ENCODE measurements around the gene PDIA5. TPM values are rescaled to one million over a fixed set of nuclear protein-coding genes. Genes with fewer than 3 reads are reported as not detected.
"Not testable (repeated sequence)": the region's sequence is repeated elsewhere in the genome, so short reads cannot be mapped to it uniquely, and the experiment has no call there.

Gene PDIA5
- total RNA-seq, 2 donors from 2014 or later, result 36.5 to 40.1 TPM

- intact Hi-C loops (cut with DNase I), result no loop called here
- no peak overlapping the region for H3K4me3 ChIP-seq
- H3K27ac ChIP-seq, result no peak overlapping the region
- H3K27me3 ChIP-seq, result no peaks in the 10 kb centered on the region
- no peaks in the 10 kb centered on the region for H3K4me1 ChIP-seq
- no peak overlapping the region for H3K9ac ChIP-seq (ENCODE audit: low read depth in 2 of 2, low read length in 2 of 2)
- no peak for TF ChIP-seq CTCF (IDR thresholded peaks at IDR 0.05)
- no peaks in the 10 kb centered on the region for H3K9me3 ChIP-seq
- H3K36me3 ChIP-seq, result no peaks in the 10 kb centered on the region
- DNase-seq, result no peak
Observed at GRCh38 chr3:123105201-123106189, 38.7 kb downstream of the PDIA5 start.

DNA sequence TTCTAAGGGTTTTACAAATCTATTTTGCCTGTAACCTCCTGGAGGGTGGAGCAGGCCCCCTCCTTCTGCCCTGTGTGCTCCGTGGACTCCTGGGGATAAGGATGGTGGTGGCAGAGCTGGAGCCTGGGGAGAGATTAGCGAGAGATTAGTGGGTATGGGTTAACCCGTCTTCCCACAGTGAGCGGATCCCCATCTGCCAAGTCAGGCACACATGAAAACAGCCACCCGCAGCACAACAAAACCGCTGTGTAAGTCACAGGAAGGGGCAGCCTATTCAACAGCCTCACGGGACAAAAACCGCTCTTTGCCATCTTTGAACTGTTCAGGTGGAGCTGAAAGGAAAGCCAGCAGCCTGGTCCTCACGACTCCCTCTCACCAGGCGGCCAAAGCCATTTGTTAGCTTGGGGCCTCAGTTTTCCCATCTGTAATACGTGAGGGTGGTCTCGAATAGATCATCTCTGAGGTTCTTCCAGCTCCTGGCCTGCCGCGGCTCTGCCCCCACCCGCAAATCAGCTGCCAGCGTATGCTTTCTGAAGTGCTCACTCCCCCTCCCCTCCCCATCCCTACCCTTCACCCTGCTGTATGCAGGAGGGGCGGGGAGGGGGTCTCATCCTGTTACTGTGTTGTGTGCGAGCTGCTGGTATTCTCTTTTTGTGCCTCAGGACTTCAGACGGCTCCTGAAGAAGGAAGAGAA lies 43.6 kb downstream of the PDIA5 start:
- intact Hi-C loops (cut with DNase I), result no loop called here

GRCh38 chr3:123110976-123111615 lies 44.3 kb downstream of the PDIA5 start:
- H3K27me3 ChIP-seq, result no peaks in the 10 kb centered on the region
- H3K4me3 ChIP-seq, result no peak overlapping the region
- peaks cover 5% of the 10 kb centered on the region for H3K36me3 ChIP-seq
- no peak overlapping the region for H3K9ac ChIP-seq (ENCODE audit: low read depth in 2 of 2, low read length in 2 of 2)
- no peaks in the 10 kb centered on the region for H3K4me1 ChIP-seq
- no peak for DNase-seq
- no peaks in the 10 kb centered on the region for H3K9me3 ChIP-seq
- intact Hi-C loops (cut with DNase I), result no loop called here
- TF ChIP-seq CTCF (IDR thresholded peaks at IDR 0.05), result no peak
- no peak overlapping the region for H3K27ac ChIP-seq

More for the DNA sequence above, 43.6 kb downstream of the PDIA5 start:
- H3K4me3 ChIP-seq, result no peak overlapping the region
- H3K27me3 ChIP-seq, result no peaks in the 10 kb centered on the region
- no peak overlapping the region for H3K9ac ChIP-seq (ENCODE audit: low read depth in 2 of 2, low read length in 2 of 2)
- no peaks in the 10 kb centered on the region for H3K4me1 ChIP-seq
- no peak overlapping the region for H3K27ac ChIP-seq
- H3K9me3 ChIP-seq, result no peaks in the 10 kb centered on the region
- DNase-seq, result no peak
- peaks cover 5% of the 10 kb centered on the region for H3K36me3 ChIP-seq
- TF ChIP-seq CTCF (IDR thresholded peaks at IDR 0.05), result no peak

GRCh38 chr3:123111640-123112039 lies 44.8 kb downstream of the PDIA5 start:
- Histone ChIP-seq H3K9ac (ENCODE audit: low read depth in 2 of 2, low read length in 2 of 2) (no peak overlapping the region), H3K4me1 (no peaks in the 10 kb centered on the region), H3K4me3 (no peak overlapping the region), H3K27ac (no peak overlapping the region), H3K9me3 (no peaks in the 10 kb centered on the region), H3K36me3 (peaks cover 5% of the 10 kb centered on the region), H3K27me3 (no peaks in the 10 kb centered on the region)
- intact Hi-C loops (cut with DNase I), result no loop called here
- no peak for TF ChIP-seq CTCF (IDR thresholded peaks at IDR 0.05)
- DNase-seq, result no peak

DNA sequence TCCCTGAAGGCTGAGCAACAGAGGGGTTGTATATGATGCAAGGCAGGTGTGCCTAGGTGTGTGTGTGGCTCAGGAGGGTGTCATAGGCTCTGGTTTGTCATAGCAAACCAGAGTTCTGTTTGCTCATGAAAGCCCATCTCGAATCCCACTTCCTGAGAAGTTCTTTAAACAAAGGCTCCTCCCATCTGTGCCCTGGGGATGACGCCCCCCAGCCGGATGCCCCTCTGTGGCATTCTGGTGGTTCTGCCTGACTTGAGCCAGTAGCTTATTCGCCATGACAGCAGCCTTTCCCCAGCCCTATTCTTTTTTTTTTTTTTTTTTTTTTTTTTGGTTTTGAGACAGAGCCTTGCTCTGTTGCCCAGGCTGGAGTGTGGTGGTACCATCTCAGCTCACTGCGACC lies 45.4 kb downstream of the PDIA5 start:
- TF ChIP-seq CTCF (IDR thresholded peaks at IDR 0.05), result no peak
- no peaks in the 10 kb centered on the region for H3K27me3 ChIP-seq
- peaks cover 5% of the 10 kb centered on the region for H3K36me3 ChIP-seq
- no peak for DNase-seq
- no peak overlapping the region for H3K9ac ChIP-seq (ENCODE audit: low read depth in 2 of 2, low read length in 2 of 2)
- no peak overlapping the region for H3K27ac ChIP-seq
- no peaks in the 10 kb centered on the region for H3K9me3 ChIP-seq
- no peak overlapping the region for H3K4me3 ChIP-seq
- H3K4me1 ChIP-seq, result no peaks in the 10 kb centered on the region
- intact Hi-C loops (cut with DNase I), result no loop called here

- H3K36me3 ChIP-seq; DNase-seq; H3K27me3 ChIP-seq; H3K9ac ChIP-seq (ENCODE audit: low read depth in 2 of 2, low read length in 2 of 2); H3K4me3 ChIP-seq; H3K9me3 ChIP-seq; intact Hi-C loops (cut with DNase I); H3K4me1 ChIP-seq; H3K27ac ChIP-seq: not testable (repeated sequence)
Observed at GRCh38 chr3:123112656-123113055, 45.8 kb downstream of the PDIA5 start.

Data from colonic mucosa (tissue), 4 donors.